HFF-Myc (cell line): ENCODE results near the gene DSG4.

Source experiments
- DNase-seq: peaks from one replicate; pipeline ENCODE4 v3.0.0-alpha.2; 2011; ENCODE audit warnings: low read depth; ENCODE audit errors: extremely low read depth
- H3K4me3 ChIP-seq: replicated peaks from 2 replicates; pipeline ENCODE4 v1.5.1; 2011; ENCODE audit warnings: low read depth, mild to moderate bottlenecking, control low read depth, low read length
- TF ChIP-seq, protein P1 (sequence below): IDR thresholded peaks from 2 replicates; pipeline ENCODE4 v1.5.1; 2012; ENCODE audit warnings: mild to moderate bottlenecking, low read depth, low read length, control low read depth; ENCODE audit errors: missing control alignments

DSG4 gene

DNA sequence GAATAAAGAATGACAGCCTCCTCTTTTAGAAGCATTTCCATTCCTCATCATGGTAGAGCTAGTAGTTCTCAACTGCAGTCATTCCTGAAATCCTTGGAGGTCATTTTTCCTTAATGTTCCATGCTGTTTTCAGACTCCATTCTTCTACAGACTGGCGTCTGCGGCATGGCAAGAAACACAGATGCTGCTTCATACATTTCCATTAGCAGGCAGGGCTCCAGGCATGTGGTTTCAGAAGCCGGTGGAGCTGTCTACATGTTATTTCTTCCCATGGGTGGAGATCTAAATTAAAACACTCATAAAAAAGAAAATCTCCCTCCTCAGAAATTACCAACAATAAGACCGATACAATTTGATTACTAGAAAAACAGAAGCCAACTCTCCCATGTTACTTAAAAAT lies 64.9 kb downstream of the DSG4 start:
- no peak overlapping the region for H3K4me3 ChIP-seq
- TF ChIP-seq, protein P1, sequence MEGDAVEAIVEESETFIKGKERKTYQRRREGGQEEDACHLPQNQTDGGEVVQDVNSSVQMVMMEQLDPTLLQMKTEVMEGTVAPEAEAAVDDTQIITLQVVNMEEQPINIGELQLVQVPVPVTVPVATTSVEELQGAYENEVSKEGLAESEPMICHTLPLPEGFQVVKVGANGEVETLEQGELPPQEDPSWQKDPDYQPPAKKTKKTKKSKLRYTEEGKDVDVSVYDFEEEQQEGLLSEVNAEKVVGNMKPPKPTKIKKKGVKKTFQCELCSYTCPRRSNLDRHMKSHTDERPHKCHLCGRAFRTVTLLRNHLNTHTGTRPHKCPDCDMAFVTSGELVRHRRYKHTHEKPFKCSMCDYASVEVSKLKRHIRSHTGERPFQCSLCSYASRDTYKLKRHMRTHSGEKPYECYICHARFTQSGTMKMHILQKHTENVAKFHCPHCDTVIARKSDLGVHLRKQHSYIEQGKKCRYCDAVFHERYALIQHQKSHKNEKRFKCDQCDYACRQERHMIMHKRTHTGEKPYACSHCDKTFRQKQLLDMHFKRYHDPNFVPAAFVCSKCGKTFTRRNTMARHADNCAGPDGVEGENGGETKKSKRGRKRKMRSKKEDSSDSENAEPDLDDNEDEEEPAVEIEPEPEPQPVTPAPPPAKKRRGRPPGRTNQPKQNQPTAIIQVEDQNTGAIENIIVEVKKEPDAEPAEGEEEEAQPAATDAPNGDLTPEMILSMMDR, result no peak
- no peak for DNase-seq

DNA sequence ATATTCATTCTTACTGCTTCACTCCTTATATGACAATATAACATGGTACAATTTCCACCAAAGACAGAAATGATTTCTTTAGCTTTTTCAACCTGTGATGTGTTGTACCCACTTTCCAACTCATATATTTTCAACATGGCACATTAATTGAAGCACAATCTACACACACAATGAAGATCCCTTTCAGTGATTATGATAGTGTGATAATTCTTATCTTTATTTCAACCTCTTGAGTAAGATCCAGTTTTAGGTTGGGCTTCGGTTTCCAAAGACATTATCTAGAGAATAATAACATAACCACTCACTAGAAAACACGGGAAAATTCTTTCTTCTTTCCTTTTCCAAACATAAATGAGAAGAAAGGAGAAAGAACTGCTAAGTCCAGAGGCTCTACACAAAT lies 67.6 kb downstream of the DSG4 start:
- no peak for DNase-seq
- TF ChIP-seq, protein P1, result no peak
- H3K4me3 ChIP-seq, result no peak overlapping the region

DNA sequence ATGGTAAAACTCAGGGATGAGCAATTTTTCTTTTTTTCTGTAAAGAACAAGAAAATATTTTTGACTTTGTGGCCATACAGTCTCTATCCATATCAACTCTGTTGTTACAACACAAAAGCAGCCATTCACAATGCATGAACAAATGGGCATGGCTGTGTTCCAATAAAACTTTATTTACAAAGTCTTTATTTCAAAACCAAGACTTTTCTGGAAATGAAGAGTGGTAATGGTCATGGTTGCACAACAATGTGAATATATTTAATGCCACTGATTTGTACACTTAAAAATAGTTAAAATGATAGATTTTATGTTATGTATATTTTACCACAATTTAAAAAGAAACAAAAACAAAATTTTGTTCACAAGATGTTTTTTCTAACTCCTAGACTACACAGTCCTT lies 69.3 kb downstream of the DSG4 start:
- DNase-seq, result no peak
- H3K4me3 ChIP-seq, result no peak overlapping the region
- TF ChIP-seq, protein P1, result no peak

DNA sequence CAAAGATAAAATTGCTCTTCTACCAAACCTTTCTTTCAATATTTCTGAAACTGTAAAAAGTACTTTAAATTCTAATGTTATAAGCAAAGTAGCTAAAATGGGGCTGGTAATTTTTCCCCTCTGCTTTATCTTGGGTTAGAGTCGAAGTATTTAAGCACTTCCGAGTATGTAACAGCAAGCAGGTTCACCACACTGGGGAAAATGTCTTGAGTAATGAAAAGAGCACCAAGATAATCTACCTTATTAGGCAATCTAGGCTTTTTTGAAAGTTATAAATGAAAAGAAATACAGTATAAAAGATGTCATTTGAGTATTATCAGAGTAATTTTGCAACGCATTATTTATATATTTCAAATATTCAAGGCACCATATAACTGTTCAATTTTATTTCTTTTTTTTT lies 70.3 kb downstream of the DSG4 start:
- no peak overlapping the region for H3K4me3 ChIP-seq
- no peak for DNase-seq
- TF ChIP-seq, protein P1, result no peak

DNA sequence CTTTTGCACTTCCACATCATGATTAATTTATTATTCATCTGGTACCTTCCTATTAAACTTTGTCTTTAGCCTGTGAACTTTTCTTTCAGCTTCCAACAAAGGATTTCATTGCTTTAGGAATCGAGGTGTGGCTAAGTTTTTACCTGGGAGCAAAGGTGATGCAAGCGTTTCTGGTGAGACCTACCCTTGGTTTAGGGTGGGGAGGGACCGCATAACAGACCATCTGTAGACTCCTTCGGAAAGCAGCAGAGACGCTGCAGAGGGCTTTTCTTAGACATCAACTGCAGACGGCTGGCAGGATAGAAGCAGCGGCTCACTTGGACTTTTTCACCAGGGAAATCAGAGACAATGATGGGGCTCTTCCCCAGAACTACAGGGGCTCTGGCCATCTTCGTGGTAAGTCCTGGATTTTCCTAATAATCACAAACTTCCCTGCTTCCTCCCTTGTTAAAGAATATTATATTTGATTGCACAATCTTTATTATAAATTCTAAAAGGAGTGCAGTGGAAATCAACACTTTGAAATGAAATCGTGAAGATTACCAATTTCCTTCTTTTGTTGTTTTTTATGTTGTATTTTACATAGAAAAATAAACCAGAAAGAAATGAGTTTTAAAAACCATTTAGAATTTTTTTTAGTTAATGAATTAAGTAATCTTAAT lies 71.1 kb downstream of the DSG4 start, which contains the start of gene DSG3:
Gene DSG3, plus strand, starts transcription at position 212 of the 662 bp plus-strand sequence. Its CDS starts 137 bp downstream, at position 349.
- TF ChIP-seq, protein P1, result no peak
- no peak within 1 kb of the TSS for H3K4me3 ChIP-seq
- DNase-seq, result no peak

DNA sequence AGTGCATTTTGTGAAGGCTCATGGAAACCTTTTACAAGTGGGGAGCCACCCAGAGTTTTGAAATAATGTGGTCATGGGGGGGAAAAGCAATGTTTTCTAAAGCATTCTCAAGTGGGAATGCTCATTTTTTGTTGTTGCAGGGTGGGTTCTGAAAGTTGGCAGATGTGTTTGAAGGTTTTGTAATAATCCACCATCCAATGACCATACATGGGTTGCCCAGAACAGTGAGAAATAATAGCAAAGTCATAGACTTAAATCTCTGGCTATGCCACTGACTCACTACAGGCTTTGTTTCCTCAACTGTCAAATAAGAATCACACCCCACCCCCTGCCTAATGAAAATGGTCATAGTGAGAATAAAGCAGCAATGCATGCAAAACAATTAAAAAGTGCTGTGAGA lies 73.8 kb downstream of the DSG4 start:
- no peak for DNase-seq
- H3K4me3 ChIP-seq, result no peak overlapping the region
- TF ChIP-seq, protein P1, result no peak

DNA sequence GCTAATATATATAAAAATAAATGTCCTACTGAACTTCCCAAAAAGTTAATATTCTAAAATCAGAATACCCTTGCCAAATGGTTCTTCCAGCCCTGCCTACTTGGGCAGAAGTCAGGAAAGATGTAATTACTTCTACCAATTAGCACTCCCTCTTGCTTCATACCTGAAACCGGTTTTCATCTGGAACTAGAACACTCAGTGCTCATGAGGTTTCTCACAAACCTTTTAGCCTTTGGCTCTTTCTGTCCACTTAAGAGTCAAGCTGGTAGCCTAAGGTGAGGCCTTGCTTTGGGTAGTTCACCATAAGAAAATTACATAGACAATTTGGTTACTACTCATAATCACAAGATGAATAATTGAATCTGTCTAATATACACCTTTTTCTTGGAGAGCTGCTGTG lies 75.0 kb downstream of the DSG4 start:
- TF ChIP-seq, protein P1, result no peak
- DNase-seq, result no peak
- no peak overlapping the region for H3K4me3 ChIP-seq
